Common myeloid progenitor, CD34-positive (primary cell): Measurements from ENCODE around the gene TRPV6.

Source experiments
- CTCF ChIA-PET: fragments of 350-600 bp; sonication (Branson Sonifier 250); formaldehyde crosslinking; loops from one replicate; lab custom pipeline; 2021; ENCODE audit warnings: antibody characterized with exemption; lab: Charles Lee
- POLR2A ChIA-PET: fragments of 350-600 bp; sonication (Branson Sonifier 250); formaldehyde crosslinking; loops from one replicate; lab custom pipeline; 2021; ENCODE audit warnings: antibody characterized with exemption; lab: Charles Lee
- DNase-seq, 3 donors: peaks; one replicate each; pipeline versions ENCODE4 v3.0.0 to v3.0.0-alpha.2; 2013
- H3K27ac ChIP-seq, 2 experiments: 1 replicate in 1 of 2; 2 replicates in 1 of 2; pipeline ENCODE4 v1.7.0; 2013; ENCODE audit warnings: inconsistent platforms in 2 of 2, low read length in 2 of 2, mild to moderate bottlenecking in 2 of 2, low read depth in 1 of 2, moderate library complexity in 1 of 2; ENCODE audit not compliant: severe bottlenecking in 2 of 2, insufficient read depth in 1 of 2, poor library complexity in 1 of 2
- H3K27me3 ChIP-seq, 5 experiments: replicated peaks in 2 of 5; 1 replicate in 3 of 5; 2 replicates in 2 of 5; pipeline versions ENCODE4 v1.6.1 to v1.7.0; 2013; ENCODE audit warnings: low read length in 4 of 5, mild to moderate bottlenecking in 2 of 5, moderate library complexity in 2 of 5, inconsistent platforms in 1 of 5; ENCODE audit not compliant: insufficient read depth in 5 of 5, control insufficient read depth in 4 of 5
- H3K36me3 ChIP-seq, 4 experiments: 1 replicate in 2 of 4; 2 replicates in 2 of 4; pipeline versions ENCODE4 v1.6.1 to v1.7.0; 2013; ENCODE audit warnings: low read length in 3 of 4, control low read depth in 1 of 4, mild to moderate bottlenecking in 1 of 4; ENCODE audit not compliant: control insufficient read depth in 4 of 4, insufficient read depth in 4 of 4
- H3K4me1 ChIP-seq, 4 experiments: 1 replicate in 3 of 4; 2 replicates in 1 of 4; pipeline versions ENCODE4 v1.6.1 to v1.7.1; 2013; ENCODE audit warnings: low read length in 3 of 4, mild to moderate bottlenecking in 3 of 4, control low read depth in 1 of 4, inconsistent platforms in 1 of 4, moderate library complexity in 1 of 4; ENCODE audit not compliant: control insufficient read depth in 4 of 4, insufficient read depth in 4 of 4; ENCODE audit errors: control extremely low read depth in 1 of 4
- H3K4me3 ChIP-seq, 7 experiments: 1 replicate in 4 of 7; 2 replicates in 3 of 7; pipeline versions ENCODE4 v1.5.1 to v1.7.0; 2013; ENCODE audit warnings: mild to moderate bottlenecking in 7 of 7, low read length in 6 of 7, moderate library complexity in 6 of 7, inconsistent platforms in 2 of 7, low read depth in 2 of 7, control low read depth in 1 of 7; ENCODE audit not compliant: insufficient read depth in 4 of 7, control insufficient read depth in 1 of 7; ENCODE audit errors: extremely low read depth in 1 of 7
- H3K9me3 ChIP-seq, 5 experiments: 1 replicate in 4 of 5; 2 replicates in 1 of 5; pipeline versions ENCODE4 v1.6.1 to v1.7.1; 2013; ENCODE audit warnings: low read length in 4 of 5, mild to moderate bottlenecking in 2 of 5, inconsistent platforms in 1 of 5, low read depth in 1 of 5, moderate library complexity in 1 of 5; ENCODE audit not compliant: control insufficient read depth in 4 of 5, insufficient read depth in 2 of 5; ENCODE audit errors: control extremely low read depth in 1 of 5
- WGBS: methylation state at CpG from one replicate; pipeline ENCODE4 v1.1.5; 2013; ENCODE audit not compliant: insufficient coverage; 5-methylcytosine and 5-hydroxymethylcytosine counted together

Gene TRPV6

DNA sequence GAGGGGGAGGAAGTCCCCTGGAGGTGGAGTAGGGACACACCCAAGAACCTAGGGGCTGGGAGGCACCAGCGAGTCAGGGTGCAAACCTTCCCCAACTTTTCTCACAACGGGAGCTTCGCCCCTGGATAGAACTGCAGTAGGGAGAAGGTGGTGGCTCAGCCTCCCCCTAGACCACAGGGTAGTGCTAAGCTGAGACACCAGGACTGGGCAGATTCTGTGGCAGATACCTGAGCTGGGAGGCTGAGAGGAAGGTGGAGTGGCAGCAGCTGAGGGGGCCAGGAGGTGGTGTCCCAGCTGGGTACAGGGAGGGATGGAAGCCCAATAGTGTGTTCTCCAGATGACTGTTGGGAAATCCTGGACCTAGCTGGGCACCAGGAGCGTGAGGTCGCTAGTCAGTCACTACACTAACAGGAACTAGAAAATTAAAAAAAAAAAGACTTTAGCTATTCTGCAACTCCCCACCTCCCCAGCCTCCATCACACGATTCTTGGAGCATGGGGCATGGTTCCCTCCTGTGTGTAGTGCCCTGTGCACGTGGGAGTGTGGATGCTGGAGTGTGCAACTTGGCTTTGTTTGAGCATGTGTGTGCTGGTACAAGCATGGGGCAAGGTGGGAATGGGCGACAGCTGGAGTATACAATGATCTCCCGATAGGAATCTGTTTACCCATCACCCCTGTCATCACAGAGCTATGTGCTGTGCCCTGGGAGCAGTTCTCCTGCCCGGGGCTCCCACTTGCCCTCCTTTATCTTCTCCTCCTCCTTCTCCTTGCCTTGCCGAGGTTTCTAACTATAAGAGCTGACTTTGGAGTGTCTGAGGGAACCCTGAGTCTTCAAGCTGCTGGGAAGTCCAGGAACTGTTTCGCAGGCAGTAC is 8.8 kb upstream of the TRPV6 start:
- Histone ChIP-seq H3K4me1 (no peaks in the 10 kb centered on the region), H3K27me3 (peaks cover 0 to 8% (median 0%) of the 10 kb centered on the region in 5 experiments), H3K9me3 (no peaks in the 10 kb centered on the region), H3K4me3 (no peak overlapping the region), H3K36me3 (no peaks in the 10 kb centered on the region), H3K27ac (no peak overlapping the region)
- CTCF ChIA-PET: interaction anchor here (0.6 to 2.4 kb wide), 8 partner anchors 8 to 330 kb away, joined by 3 to 6 read pairs (median 4); no protein-coding TSS in a partner anchor
- POLR2A ChIA-PET: no interaction called here
- WGBS: 97% methylated on average over 4 of the region's 12 CpGs
- no peak for DNase-seq

GRCh38 chr7:142892951-142893350 is 7.4 kb upstream of the TRPV6 start:
- no peaks in the 10 kb centered on the region for H3K36me3 ChIP-seq
- 100% methylated on average over 2 of the region's 5 CpGs for WGBS
- no peak overlapping the region for H3K27ac ChIP-seq
- no peaks in the 10 kb centered on the region for H3K9me3 ChIP-seq
- ChIA-PET POLR2A (no interaction called here), CTCF (interaction anchor here (1.0 to 1.7 kb wide), 4 partner anchors 11 to 15 kb away, joined by 3 to 5 read pairs (median 4); no protein-coding TSS in a partner anchor)
- DNase-seq: no peak
- H3K27me3 ChIP-seq: peaks cover 0 to 8% (median 0%) of the 10 kb centered on the region in 5 experiments
- no peak overlapping the region for H3K4me3 ChIP-seq
- no peaks in the 10 kb centered on the region for H3K4me1 ChIP-seq

- ChIA-PET POLR2A (no interaction called here), CTCF (interaction anchor here (1.7 kb wide), 1 partner anchor 12 kb away, joined by 5 read pairs; no protein-coding TSS in a partner anchor)
- Histone ChIP-seq H3K27me3 (peaks cover 0 to 8% (median 0%) of the 10 kb centered on the region in 5 experiments), H3K27ac (no peak overlapping the region), H3K4me1 (no peaks in the 10 kb centered on the region), H3K36me3 (no peaks in the 10 kb centered on the region), H3K9me3 (no peaks in the 10 kb centered on the region), H3K4me3 (no peak overlapping the region)
- DNase-seq: no peak
- 96% methylated on average over 10 of the region's 10 CpGs for WGBS
These were observed 6.0 kb upstream of the TRPV6 start for GRCh38 chr7:142891490-142892082.

GRCh38 chr7:142890874-142891485 is 5.4 kb upstream of the TRPV6 start:
- Histone ChIP-seq H3K9me3 (no peaks in the 10 kb centered on the region), H3K27ac (no peak overlapping the region), H3K27me3 (peaks cover 0 to 8% (median 0%) of the 10 kb centered on the region in 5 experiments), H3K4me3 (no peak overlapping the region), H3K4me1 (no peaks in the 10 kb centered on the region), H3K36me3 (no peaks in the 10 kb centered on the region)
- ChIA-PET CTCF (no interaction called here), POLR2A (no interaction called here)
- no peak for DNase-seq
- 95% methylated on average over 11 of the region's 12 CpGs for WGBS

GRCh38 chr7:142889816-142890215 is 4.3 kb upstream of the TRPV6 start:
- ChIA-PET POLR2A (no interaction called here), CTCF (no interaction called here)
- 100% methylated on average over 1 of the region's 3 CpGs for WGBS
- peak in 1 of 3 donors; percentile 15 for DNase-seq
- H3K27me3 ChIP-seq: peaks cover 0 to 6% (median 0%) of the 10 kb centered on the region in 5 experiments
- no peaks in the 10 kb centered on the region for H3K9me3 ChIP-seq
- H3K4me1 ChIP-seq: no peaks in the 10 kb centered on the region
- no peak overlapping the region for H3K27ac ChIP-seq
- no peaks in the 10 kb centered on the region for H3K36me3 ChIP-seq
- H3K4me3 ChIP-seq: no peak overlapping the region

DNA sequence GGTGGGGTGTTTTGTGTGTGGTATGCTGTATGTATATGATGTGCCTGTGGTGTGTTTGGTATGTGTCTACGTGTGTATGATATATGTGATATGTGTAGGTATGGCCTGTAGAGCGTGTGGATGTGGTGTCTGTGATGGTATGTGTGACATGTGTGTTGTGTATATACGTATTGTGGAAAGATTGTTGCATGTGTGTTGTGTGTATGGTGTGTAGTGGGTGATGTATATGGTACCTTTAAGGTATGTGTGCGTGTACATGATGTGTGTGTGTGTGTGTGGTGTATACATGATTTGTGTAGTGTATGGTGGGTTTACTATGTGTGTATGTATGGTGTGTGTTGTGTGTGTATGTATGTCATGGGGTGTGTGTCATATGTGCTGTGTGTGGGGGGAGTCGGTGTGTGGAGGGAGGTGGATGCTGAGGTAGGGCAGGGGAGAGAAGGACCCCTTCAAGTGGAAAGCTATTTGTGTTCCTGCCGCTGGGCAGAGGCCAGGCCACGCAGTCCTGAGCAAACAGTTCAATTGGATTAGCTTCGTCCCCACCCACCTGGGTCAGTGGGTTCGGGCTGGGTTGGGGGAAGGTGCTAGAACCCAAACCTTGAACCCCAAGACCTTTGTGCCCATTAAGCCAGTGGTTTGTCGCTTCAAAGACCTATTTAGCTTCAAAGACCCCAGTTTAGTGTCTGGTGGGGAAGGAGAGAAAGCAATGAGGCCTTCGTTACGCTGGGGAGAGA is 1.9 kb upstream of the TRPV6 start:
- Histone ChIP-seq H3K4me3 (no peak overlapping the region), H3K4me1 (no peaks in the 10 kb centered on the region), H3K36me3 (no peaks in the 10 kb centered on the region), H3K27ac (no peak overlapping the region), H3K27me3 (peaks cover 0 to 5% (median 0%) of the 10 kb centered on the region in 5 experiments), H3K9me3 (no peaks in the 10 kb centered on the region)
- no peak for DNase-seq
- ChIA-PET POLR2A (no interaction called here), CTCF (interaction anchor here (1.1 to 2.6 kb wide), 3 partner anchors 14 to 116 kb away, joined by 4 to 7 read pairs (median 7); no protein-coding TSS in a partner anchor)
- 98% methylated on average over 10 of the region's 12 CpGs for WGBS
